ENCODE results near the gene RFX3. TPM values are rescaled to one million over a fixed set of nuclear protein-coding genes. Genes with fewer than 3 reads are reported as not detected.

RFX3 gene
- total RNA-seq, 1 donor from 2014 or later = 11.8 TPM

GRCh38 chr9:3474821-3475220, 51.0 kb downstream of the RFX3 start:
- no peak for TF ChIP-seq POLR2AphosphoS5 (IDR thresholded peaks at IDR 0.05; ENCODE audit: insufficient read depth in 1 of 2, low read depth in 1 of 2)
- no peak for TF ChIP-seq POLR2A (IDR thresholded peaks at IDR 0.05)
- no peak for TF ChIP-seq CTCF (IDR thresholded peaks at IDR 0.05)
- no peaks in the 10 kb centered on the region for H3K4me1 ChIP-seq
- intact Hi-C loops (cut with DNase I) = no loop called here
- no peak overlapping the region for H3K27ac ChIP-seq
- DNase-seq (ENCODE audit: extremely low spot score in 2 of 2) = no peak
- peaks cover 0 to 5% of the 10 kb centered on the region in 2 donors for H3K36me3 ChIP-seq
- H3K4me3 ChIP-seq = no peak overlapping the region
- H3K27me3 ChIP-seq = no peaks in the 10 kb centered on the region
- H3K9me3 ChIP-seq = no peaks in the 10 kb centered on the region

GRCh38 chr9:3473405-3473804, 52.4 kb downstream of the RFX3 start:
- TF ChIP-seq POLR2AphosphoS5 (IDR thresholded peaks at IDR 0.05; ENCODE audit: insufficient read depth in 1 of 2, low read depth in 1 of 2) = no peak
- TF ChIP-seq CTCF (IDR thresholded peaks at IDR 0.05) = no peak
- no peak for TF ChIP-seq POLR2A (IDR thresholded peaks at IDR 0.05)
- no peaks in the 10 kb centered on the region for H3K36me3 ChIP-seq
- no peaks in the 10 kb centered on the region for H3K9me3 ChIP-seq

GRCh38 chr9:3471883-3472282, 53.9 kb downstream of the RFX3 start:
- no peaks in the 10 kb centered on the region for H3K27me3 ChIP-seq
- no peak for DNase-seq (ENCODE audit: extremely low spot score in 2 of 2)
- intact Hi-C loops (cut with DNase I) = no loop called here
- H3K36me3 ChIP-seq = no peaks in the 10 kb centered on the region
- TF ChIP-seq POLR2AphosphoS5 (IDR thresholded peaks at IDR 0.05; ENCODE audit: insufficient read depth in 1 of 2, low read depth in 1 of 2) (no peak), CTCF (IDR thresholded peaks at IDR 0.05) (no peak), POLR2A (IDR thresholded peaks at IDR 0.05) (no peak)
- no peaks in the 10 kb centered on the region for H3K9me3 ChIP-seq
- H3K27ac ChIP-seq = no peak overlapping the region
- H3K4me3 ChIP-seq = no peak overlapping the region
- H3K4me1 ChIP-seq = no peaks in the 10 kb centered on the region

More at GRCh38 chr9:3473405-3473804, 52.4 kb downstream of the RFX3 start:
- no peak for DNase-seq (ENCODE audit: extremely low spot score in 2 of 2)
- no peak overlapping the region for H3K4me3 ChIP-seq
- no peak overlapping the region for H3K27ac ChIP-seq
- no peaks in the 10 kb centered on the region for H3K4me1 ChIP-seq
- intact Hi-C loops (cut with DNase I) = no loop called here
- H3K27me3 ChIP-seq = no peaks in the 10 kb centered on the region

GRCh38 chr9:3468421-3469205, 57.2 kb downstream of the RFX3 start:
- Histone ChIP-seq H3K4me1 (no peaks in the 10 kb centered on the region), H3K9me3 (no peaks in the 10 kb centered on the region), H3K4me3 (no peak overlapping the region), H3K27ac (no peak overlapping the region), H3K27me3 (no peaks in the 10 kb centered on the region), H3K36me3 (no peaks in the 10 kb centered on the region)
- intact Hi-C loops (cut with DNase I) = no loop called here
- no peak for DNase-seq (ENCODE audit: extremely low spot score in 2 of 2)
- TF ChIP-seq POLR2AphosphoS5 (IDR thresholded peaks at IDR 0.05; ENCODE audit: insufficient read depth in 1 of 2, low read depth in 1 of 2) = no peak
- TF ChIP-seq CTCF (IDR thresholded peaks at IDR 0.05) = no peak
- TF ChIP-seq POLR2A (IDR thresholded peaks at IDR 0.05) = no peak

GRCh38 chr9:3467593-3468219, 58.1 kb downstream of the RFX3 start:
- H3K9me3 ChIP-seq = no peaks in the 10 kb centered on the region
- H3K4me1 ChIP-seq = no peaks in the 10 kb centered on the region
- TF ChIP-seq CTCF (IDR thresholded peaks at IDR 0.05) = peak; percentile 33 to 48 (median 42)
- TF ChIP-seq POLR2A (IDR thresholded peaks at IDR 0.05) = no peak
- no peak for TF ChIP-seq POLR2AphosphoS5 (IDR thresholded peaks at IDR 0.05; ENCODE audit: insufficient read depth in 1 of 2, low read depth in 1 of 2)
- no peaks in the 10 kb centered on the region for H3K27me3 ChIP-seq
- no peak overlapping the region for H3K4me3 ChIP-seq
- DNase-seq (ENCODE audit: extremely low spot score in 2 of 2) = no peak
- H3K36me3 ChIP-seq = no peaks in the 10 kb centered on the region
- H3K27ac ChIP-seq = no peak overlapping the region
- intact Hi-C loops (cut with DNase I) = no loop called here
